GM21619 (cell line): ENCODE measurements around the gene ABLIM3.

Source experiments
- ATAC-seq: cut with Tn5 transposase; IDR thresholded peaks from one replicate; pipeline ENCODE4 v1.9.1; 2021; ENCODE audit not compliant: unreplicated experiment

ABLIM3 gene

DNA sequence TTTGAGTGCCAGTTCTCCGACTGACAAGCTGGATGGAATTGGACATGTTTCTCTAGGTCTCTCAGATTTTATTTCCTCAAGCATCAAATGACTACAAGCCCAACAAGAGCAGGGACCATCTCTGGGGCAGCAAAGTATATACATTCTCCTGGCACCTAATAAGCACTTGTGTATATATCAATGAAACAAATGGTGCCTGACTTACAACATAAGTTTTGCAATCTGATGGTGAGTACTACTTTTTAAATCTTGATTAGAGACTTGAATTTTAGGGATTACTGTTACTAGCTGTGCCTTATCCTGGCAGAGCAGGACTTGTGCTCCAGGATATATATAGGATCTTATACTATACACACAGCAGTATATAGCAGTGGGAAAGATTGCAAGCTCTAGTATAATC lies 8.8 kb upstream of the ABLIM3 start:
- ATAC-seq: no peak

DNA sequence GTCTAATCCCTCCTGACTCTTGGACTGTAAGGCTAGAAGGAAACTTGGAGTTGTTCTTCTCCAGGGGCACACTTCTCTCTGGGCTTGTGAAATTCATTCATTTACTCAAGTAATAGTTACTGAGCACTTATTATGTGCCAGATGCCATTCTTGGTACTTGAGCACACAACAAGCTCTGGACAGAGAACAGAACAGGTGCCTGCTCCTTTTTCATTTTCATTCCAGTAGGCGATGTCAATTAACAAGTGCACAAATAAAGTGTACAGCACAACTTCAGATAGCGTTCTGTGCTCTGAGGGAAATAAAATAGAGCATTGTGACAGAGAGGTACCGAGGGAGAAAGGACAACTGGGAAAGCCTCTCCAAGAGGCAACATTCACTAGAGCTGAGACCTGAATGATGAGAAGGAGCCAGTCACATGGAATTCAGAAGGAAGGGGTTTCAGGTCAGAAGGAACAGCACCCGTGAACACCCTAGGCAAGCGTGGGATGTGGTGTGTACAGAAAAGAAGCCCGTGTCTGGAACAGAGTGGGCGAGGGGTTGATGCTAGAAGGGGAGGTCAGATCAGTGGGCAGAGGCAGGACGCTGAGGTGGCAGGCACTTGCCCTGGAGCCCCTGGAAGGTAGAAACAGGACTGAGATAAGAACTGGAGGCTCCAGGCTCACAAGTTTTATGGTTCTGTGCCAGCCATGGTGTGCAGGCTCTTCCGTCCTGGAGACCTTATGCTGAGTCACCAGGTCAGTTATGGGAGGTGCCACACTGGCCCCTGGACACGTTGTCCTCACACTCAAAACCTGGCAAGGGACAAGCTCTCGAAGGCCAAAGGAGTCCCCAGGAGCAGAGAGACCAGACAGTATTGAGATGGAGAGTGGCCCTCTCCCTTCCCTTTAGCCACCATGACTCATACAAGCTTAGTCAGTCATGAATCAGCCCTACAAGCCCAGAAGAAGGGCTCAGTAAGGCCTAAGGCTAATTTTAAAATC lies 7.2 kb upstream of the ABLIM3 start:
- ATAC-seq: no peak

DNA sequence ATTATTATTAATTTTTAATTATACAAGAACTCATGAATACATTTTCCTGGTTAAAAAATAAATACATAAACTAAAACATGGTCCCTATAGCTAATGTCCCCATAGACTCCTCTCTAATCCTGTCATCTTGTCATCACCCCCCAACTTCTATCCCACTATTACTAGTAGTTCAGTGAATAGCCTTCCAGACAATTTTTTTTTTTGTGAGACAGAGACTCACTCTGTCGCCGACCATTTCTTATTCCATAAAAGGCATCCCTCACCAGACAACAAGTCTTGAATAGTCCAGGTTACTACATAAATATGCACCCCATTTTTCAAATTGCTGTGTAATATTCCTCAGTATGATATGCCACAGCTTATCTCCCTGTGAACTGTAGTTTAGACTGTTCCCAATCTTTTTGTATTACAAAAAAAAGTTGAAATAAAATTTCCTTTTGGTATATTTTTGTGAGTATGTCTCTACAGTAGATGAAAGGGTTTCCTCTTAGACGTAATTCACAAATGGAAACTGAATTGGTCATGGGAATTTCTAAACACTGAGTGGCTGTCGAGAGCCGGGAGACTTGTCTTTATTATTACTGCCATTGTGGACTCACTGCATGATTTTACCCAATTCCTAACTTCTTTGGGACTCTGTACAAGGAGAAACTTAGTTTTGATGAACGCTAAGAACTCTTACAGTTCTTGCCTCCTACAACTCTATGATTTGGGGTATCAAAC lies 6.4 kb upstream of the ABLIM3 start:
- ATAC-seq: no peak

DNA sequence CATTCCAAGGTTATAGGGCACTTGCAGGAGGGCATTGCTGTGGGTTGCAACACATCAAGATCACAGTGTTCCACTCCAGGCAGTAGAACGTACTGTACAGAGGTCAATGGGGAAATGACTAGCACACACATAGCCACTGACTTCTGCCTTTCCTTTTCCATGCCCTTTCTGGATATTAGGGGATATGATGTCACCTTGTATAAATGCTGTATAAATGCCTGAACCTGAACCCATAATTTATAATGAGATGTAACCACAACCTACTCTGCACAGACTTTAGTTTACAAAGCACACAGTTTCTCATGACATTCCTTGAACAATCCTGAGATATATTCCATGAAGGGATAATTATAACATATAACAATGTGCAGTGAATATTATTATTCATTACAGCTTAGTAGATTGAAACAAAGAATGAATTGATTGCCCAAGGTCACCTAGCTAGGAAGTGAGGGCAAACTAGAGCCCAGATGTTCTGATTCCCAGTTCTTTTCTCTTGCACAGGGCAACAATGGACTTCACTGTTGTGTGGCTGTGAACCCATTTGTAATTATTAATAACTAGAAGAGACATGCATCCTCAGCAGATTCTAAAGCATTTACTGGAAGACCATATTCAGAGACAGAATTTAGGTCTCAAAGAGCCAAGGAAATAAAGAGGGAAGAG lies 5.6 kb upstream of the ABLIM3 start:
- ATAC-seq: no peak

DNA sequence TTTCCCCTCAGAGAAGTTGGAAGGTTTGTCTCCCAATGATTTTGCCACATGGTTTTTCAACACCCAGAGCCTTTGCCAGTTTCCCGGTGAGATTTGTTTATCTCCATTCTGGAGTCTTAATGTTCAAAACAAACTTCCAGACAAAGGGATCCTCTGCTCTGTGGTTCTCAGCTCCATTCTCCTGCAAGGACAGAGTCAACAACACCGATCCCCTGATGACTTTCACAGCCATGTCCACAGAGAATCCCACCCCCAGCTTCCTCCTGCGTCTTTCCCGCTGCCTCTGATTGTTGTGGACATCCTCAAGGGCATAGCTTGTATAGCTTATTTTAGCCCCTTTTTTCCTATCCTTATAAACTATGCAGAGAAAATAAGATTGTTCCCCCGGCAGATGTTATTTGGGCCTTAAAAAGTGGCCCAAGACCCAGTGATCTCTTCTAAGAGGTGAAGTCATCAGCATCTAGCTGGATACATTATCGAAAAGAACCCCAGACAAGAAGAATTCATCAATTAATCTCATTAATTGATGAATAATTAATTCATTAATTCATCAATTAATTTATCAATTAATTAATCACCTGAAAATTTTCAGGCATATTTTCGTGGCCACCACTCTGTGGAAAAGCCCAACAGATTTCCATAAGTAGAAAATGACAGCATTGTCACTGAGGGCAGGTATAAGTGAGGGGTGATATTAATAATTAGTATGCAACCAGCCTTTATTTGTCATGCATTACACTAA lies 2.9 kb upstream of the ABLIM3 start:
- ATAC-seq: no peak

DNA sequence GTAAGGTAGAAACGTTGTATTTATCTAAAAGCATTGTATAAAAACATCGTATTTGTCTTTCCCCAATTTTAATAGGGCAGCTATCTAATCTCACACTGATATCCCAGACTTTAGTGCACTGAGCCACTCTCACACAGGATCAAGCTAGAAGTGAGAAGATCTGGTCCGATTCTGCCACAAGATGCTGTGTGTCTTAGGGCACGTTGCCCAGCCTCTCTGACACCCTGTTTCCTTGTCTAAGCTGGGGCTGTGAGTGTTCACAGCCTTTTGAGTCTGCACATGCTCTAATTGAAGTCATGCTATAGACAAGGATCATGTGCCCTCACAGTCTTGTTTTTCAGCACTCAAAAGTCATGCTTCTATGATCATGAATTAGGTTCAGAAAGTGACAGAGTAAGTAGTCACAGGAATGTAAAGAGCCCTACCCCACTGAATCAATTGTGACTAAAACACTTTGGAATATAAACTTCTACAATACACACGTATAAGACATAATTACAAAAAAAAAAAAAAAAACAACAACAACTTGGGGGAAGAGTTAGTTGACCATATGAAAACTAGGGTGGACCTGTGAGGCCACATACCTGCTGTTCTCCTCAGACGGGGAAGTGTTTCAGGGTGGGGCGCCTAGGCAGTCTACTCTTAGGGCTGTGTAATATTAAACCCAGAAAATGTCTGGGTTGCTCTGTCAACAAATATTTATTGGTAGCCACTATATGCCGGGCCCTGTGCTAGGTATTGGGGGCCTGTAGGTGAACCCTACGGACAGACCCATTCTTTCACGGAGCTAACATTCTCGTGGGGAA lies 893 bp upstream of the ABLIM3 start:
- ATAC-seq: no peak

DNA sequence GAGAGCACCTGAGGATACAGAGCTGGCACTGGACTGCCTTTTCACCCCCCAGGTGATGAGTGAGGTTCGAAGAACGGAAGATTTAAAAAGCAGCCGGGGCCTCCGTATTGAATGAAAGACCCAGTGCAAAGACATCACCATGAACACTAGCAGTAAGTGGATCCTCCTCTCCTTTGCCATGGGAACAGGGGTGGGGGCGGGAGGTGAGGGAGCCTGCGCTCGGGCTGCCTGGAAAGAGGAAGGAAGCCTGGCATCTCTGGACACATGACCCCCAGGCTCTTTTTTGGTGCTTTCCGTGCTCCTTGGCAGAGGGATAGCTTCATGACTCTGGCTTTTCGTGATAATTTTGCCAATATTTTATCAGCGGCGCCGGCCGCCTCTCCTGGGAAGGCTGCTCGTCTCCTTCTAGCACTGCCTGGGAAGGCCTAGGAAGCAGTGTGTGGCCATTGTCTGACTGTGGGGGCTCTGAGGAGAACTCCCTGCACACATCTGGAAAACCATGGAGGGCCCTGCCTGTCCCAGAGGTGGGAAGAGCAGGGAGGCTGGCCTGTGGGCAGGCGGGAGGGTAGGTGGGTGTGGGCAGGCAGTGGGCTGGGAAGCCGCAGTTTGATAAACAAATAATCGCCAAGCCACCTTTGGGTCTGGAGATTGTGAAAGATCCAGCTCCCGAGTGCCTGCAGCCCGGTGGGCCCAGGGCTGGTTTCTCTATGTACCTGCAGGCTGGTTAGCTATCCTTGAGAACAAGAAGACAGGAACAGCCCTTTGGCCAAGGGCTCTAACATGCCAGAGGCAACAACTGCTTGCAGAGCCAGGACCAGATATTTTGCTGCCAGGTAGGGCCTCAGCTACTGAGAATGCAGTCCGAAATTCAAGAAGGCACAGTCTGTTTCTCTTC lies 911 bp downstream of the ABLIM3 start:
- ATAC-seq: no peak

DNA sequence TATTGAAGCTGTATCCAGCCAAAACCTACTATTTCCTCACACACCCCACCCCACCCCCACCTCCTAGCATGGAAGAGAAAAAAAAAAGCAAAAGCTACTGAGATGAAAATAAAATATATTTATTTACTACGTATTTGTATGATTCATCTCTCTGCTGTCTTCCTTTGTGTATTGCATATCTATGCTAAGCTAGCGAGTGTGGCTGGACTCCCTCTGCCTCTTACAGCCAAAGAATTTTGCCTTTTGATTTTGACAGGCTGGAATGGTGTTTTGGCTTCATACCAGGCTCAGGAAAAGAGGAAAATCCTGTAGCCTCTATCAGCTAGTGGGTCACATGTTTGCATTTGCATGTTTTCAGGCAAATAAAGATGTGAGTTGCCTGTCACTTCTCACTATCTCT lies 2.2 kb downstream of the ABLIM3 start:
- no peak for ATAC-seq

DNA sequence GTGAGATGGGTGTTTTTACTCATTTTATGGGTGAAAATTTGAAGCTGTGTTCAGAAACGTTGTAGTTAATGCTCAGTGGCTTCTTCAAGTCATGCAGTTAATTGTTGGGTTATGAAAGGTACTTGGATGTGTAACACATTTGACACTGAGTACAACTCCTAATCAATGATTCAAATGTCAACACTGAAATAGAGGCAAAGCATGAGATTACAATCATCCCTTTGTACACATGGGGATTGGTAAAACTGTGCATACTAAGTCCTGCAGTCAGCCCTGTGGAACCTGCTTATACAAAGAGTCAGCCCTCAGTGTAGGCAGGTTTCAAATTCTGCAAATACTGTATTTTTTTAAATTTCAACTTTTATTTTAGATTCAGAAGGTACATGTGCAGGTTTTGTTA lies 3.3 kb downstream of the ABLIM3 start:
- no peak for ATAC-seq

DNA sequence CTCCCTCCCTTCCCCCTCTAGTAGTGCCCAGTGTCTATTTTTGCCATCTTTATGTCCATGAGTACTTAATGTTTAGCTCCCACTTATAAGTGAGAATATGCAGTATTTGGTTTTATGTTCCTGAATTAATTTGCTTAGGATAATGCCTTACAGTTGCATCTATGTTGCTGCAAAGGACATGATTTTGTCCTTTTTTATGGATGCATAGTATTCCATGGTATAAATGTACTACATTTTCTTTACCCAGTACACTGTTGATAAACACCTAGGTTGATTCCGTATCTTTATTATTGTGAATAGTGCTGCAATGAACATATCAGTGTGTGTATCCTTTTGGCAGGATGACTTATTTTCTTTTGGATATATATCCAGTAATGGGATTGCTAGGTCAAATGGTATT lies 3.8 kb downstream of the ABLIM3 start:
- no peak for ATAC-seq

DNA sequence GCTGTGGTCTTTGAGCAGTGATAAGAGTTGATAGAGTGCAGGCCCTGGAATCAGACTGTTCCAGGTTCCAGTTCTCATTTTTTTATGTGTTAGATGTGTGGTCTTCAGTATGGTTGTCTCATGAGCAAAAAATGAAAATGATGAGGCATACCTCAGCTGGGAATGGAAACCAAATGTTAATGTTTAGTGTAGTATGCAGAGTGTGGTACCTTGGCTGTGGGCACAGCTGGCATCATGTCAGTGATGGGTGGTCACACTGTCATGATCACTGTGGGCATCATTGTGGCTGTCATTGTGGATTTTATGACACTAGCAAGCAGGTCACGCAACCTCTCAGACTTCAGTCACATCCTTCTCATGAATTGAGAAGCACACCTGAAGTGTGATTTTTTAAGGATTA lies 6.4 kb downstream of the ABLIM3 start:
- no peak for ATAC-seq

DNA sequence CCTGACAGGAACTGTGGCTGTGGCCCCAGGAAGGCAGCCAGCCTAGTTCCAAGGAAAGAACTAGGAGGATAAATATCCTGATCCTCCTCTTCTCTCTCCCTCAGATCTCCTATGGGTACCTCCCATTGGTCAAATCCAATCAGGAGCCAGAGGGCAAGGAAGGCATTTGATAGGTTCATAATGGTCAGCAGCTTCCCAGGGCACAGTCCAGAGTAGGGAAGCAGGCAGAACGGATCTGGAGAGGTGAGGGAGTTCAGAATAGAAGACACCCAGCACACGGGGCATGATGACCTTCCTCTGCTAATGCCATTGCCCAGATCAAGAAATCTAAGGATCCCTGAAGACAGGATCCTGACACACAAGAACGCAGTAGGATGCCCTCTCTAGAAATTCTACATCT lies 8.6 kb downstream of the ABLIM3 start:
- ATAC-seq: no peak

DNA sequence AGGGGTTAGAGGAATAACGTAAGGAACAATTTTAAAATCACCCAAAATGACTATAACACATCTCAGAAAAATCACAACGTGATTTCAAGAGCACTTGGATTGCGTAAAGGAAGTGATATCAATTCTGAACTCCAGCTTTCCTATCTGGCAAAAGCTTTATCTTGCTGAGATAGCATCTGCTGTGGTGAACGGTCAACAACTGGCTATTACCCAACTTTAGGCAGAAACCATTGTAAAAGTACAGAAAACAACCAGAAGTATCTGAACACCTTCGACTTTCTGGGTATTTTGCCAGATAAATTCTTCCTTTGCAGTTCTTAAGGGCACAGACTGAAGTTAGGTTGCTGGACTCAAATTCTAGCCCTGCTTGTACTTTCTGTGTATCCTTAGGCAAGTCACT lies 9.2 kb downstream of the ABLIM3 start:
- ATAC-seq: no peak

DNA sequence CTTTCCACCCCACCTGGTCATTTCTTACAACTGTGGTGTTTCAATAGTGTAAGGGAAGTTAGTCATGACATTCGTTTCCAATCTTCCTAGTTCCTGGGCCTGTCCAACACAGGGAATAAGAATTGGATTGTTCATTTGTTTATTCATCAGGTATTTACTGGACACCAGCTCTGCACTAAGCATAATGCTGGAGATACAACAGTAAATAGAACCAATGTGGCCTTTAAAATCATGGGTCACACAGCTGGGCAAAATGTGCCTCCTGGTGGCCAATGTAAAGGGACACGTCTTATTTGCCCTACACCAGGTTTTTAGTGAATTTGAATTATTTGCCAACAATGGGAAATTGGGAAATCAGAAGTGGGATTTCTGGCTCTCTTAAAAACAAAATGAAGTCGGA lies 10.4 kb downstream of the ABLIM3 start:
- no peak for ATAC-seq

DNA sequence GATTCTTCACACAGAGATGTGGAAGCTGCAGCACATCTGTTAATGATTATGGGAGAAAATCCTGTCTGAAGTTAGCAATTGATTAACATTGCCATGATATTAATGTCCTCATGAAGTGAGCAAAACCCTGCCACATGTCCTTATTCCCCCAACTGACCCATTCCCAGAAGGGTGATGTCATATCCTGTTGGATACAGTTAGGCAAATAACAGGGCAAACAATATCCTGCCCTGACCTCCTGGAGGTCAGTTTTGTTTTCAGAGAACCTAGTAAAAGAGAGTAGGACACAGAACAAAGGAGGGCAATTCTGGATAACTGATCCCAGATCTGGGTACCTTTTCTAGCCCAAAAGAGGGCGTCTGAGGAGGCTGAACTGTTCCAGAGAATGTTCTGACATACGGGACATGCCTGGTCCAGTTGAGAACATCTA lies 11.0 kb downstream of the ABLIM3 start:
- ATAC-seq: no peak

DNA sequence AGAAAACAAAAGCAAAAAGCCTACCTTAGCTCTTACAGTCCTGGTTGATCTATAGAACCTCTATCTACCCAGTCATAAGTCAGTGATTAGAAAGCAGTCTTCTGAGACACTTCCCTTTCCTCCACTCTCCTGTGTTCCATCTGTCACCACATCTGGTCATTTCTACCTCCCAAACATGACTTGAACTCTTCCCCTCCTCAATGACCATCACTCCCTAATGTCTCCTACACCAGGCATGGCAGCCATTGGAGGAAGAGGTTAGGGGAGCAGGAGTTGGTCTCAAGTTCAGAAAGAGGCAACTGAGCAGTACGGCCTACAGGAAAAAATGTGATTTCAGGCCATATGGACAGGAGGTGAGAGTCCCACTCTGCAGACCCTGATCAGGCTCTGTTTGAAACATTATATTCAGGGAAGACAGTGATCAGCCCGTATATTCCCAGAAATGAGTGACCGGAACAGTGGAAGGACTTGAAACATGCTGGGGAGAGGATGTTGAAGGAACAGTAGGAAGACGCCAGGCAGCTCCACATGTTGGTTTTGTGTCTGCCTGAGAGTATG lies 12.0 kb downstream of the ABLIM3 start:
- ATAC-seq: no peak

DNA sequence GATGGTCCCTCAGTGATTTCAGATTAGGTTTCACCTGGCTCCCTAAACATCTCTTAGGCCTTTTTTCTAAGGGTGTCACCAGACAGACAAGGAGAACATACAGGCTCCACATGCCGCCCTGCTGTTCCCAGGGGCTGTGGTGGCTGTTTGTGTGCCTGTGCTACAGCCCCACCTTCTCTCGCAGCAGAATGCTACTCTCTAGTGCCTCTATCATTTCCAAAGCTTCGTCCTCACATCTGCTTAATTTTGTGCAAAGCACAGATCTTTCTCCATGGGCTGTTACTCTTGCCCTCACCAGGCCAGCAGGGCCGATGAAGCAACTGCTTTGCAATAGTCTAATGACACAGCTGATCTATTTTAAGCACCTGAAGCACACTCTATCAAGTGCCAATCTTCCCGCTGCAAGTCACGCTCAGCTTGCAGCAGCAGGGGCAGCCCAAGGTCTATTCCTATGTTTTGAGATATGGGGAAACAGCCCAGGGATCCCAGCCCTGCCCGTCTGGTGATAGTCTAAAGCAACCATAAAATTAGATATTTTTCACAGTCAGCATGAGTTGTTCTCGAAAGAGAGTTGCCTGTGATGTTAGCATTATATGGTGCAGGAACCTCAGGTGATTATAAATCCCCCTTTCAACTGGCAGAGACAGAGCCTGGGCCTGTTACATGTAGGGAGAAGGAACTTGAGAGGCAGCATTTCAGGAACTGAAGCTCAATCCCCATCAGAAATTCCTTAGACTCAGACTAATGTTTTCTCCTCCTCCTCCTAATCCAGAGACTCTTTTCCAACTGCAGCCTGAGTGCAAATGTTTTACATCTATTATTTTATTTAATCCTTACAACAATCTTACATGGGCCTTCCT lies 12.7 kb downstream of the ABLIM3 start:
- no peak for ATAC-seq

DNA sequence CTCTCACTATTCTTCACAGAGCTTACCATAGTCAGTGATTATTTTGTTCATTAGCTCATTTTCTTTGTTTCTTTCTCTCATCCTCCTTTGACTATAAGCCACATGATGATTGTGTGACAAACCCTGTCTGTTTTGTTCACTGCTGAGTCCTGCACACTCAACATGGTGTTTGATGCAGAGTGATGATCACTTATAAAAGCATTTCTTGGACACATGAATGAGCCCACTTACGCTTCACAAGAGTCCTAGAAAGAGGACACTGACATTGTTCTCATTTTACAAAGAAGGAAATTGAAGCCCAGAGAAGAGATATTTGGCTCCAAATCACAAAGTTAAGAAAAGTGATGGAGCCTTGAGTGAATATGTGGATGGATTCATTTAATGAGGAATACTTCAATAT lies 13.4 kb downstream of the ABLIM3 start:
- no peak for ATAC-seq
